Measurements from ENCODE around the gene FEN1.

Gene FEN1

DNA sequence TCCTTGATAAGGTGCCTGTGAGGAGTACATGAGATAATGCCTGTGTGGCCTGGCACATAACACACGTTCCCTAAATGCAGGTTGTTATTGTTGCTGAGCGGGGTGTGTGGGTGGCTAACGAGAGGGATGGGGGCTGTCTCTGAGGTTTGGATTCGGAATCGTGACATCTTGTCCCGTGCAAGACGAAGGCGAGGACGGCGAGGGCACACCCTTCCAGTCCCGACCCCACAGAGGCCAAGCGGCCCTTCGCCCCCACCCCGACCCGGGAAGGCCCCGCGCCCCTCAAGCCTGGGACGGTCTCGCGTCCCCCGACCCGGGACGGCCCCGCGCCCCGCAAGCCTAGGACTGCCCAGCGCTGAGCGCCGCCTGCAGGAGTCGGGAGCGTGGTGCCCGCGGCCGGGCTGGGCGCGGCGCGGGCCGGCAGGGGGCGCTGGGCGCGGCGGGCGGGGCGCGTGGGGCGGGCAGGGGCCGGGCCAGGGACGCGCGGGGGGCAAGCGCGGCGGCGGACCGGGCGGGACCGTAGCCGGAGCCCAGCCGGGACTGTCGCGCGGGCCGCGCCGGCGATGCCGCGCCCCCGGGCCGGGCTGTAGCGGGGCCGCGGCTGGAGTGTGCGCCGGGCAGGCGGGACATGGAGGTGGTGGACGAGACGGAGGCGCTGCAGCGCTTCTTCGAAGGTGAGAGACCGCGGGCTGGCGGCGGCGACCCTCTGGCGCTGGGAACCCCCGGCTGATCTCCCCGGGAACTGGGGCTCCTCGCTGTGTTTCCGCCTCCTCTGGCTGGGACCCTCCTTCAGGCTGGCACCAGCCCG, 40.4 kb upstream of the FEN1 start, which contains the start of gene MYRF:
Gene MYRF, plus strand, starts transcription at position 520 of the 808 bp plus-strand sequence. Its CDS starts 109 bp downstream, at position 629.
- DNase-seq (peak; percentile 48 to 63 (median 55)), ATAC-seq (replicated peaks) (peak; percentile 82)
- peak within 1 kb of the TSS in 1 of 2 donors; percentile 61 for H3K27ac Mint-ChIP-seq
- H3K36me3 Mint-ChIP-seq (ENCODE audit: insufficient read depth), result no peaks in the 10 kb centered on the region
- peaks cover 28 to 42% of the 10 kb centered on the region in 2 donors for H3K27me3 Mint-ChIP-seq
- peak within 1 kb of the TSS; percentile 78 for H3K4me3 Mint-ChIP-seq
- no peaks in the 10 kb centered on the region for H3K9me3 Mint-ChIP-seq
- H3K4me1 Mint-ChIP-seq (ENCODE audit: low read depth in 2 of 2), result peaks cover 21 to 32% of the 10 kb centered on the region in 2 donors

DNA sequence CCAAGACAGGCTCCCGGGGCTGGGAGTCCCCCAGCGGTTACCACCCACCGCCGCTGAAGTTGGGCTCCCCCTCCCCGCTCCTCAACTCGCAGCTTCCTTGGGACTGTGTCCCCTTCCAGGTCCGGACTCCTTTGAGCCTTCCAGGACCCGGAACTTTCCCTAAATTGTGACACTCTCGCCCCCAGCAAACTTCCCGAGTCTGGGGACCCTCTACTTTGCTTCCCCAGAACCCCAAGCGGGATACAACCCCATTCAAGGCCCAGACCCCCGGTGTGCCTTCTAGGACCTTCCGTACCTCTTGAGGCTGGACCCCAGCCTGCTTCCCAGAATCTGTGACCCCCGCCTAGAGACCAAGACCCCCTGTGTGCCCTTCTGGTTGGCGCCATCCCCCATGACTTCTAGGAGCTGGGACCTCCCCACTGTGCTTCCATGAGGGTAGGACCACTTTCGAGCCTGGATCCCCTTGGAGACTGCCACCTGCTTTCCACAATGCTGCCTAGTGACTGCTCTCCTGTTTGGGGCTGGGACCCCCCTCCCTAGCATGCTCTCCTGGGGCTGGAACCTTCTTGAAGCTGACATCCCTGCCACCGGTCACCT, 39.7 kb upstream of the FEN1 start:
- Mint-ChIP-seq H3K4me3 (peak overlapping the region; percentile 78), H3K27me3 (peaks cover 28 to 42% of the 10 kb centered on the region in 2 donors), H3K27ac (peak overlapping the region in 1 of 2 donors; percentile 61), H3K4me1 (ENCODE audit: low read depth in 2 of 2) (peaks cover 21 to 32% of the 10 kb centered on the region in 2 donors), H3K36me3 (ENCODE audit: insufficient read depth) (no peaks in the 10 kb centered on the region), H3K9me3 (no peaks in the 10 kb centered on the region)
- peak in 1 of 3 experiments; percentile 8 for DNase-seq
- ATAC-seq (replicated peaks), result no peak

DNA sequence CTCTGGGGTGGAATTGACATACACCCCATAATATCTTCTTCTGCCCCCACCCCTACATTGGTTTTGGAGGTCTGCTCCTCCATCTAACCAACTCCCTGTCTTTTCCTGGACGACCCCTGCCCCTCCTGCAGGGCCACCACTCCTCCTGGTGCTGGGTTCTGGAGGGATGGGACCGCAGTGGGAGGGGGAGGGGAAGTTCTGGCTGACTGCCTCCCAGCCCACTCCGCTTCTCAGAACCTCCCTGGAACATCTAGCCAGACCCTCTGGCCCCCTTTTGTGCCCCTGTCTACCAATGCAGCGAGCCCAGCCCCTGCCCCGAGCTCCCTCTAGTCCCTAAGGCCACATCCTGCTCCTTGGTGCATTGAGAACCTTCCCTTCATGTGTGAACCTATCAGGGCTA, 39.0 kb upstream of the FEN1 start:
- peak overlapping the region; percentile 78 for H3K4me3 Mint-ChIP-seq
- no peaks in the 10 kb centered on the region for H3K36me3 Mint-ChIP-seq (ENCODE audit: insufficient read depth)
- DNase-seq (no peak), ATAC-seq (replicated peaks) (no peak)
- H3K9me3 Mint-ChIP-seq, result no peaks in the 10 kb centered on the region
- peak overlapping the region in 1 of 2 donors; percentile 61 for H3K27ac Mint-ChIP-seq
- H3K27me3 Mint-ChIP-seq, result peaks cover 28 to 40% of the 10 kb centered on the region in 2 donors
- H3K4me1 Mint-ChIP-seq (ENCODE audit: low read depth in 2 of 2), result peaks cover 21 to 33% of the 10 kb centered on the region in 2 donors

DNA sequence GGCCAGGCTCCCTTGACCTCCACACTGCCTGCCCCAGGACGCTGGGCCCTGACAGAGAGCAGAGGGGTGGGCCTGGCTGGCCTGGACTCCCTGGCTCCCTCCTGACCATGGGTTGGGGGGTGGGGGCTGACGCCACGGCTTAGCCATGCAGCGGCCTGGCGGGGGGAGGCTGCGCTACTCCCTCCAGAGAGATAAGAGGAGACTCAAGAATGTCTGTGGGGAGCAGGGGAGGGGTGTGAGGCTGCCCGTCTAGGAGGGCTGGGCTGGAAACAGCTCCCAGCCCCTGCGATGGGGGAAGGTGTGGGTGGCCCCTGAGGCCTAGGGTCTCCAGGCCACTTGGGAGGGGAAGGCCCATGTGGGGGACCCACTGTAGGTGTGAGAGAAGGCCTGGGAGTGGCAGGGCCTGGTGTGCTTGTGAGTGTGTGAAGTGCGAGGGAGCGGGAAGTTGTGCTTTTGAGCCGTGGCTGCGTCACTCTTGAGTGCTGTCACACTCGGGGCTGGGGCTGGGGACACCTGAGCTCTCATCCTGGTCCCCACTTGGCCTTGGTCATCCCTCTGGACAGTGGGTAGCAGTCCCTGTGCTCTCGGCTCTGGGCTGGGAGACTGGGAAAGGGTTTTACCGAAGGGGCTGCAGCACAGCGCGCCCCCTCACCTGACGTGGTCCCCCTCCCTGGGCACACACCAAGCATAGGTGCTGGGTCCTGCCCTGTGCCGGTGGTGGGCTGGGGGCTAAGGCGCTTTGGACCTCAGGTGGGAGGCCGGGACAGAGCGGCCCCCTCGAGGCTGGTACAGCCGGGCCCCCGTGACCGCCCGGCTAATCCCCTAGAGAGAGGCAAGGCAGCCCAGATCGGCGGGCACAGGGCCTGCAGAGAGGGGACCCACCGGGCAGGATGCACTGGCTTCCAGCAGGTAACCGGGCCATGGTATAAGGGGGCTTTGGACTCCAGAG, 37.9 kb upstream of the FEN1 start:
- no peak for ATAC-seq (replicated peaks)

DNA sequence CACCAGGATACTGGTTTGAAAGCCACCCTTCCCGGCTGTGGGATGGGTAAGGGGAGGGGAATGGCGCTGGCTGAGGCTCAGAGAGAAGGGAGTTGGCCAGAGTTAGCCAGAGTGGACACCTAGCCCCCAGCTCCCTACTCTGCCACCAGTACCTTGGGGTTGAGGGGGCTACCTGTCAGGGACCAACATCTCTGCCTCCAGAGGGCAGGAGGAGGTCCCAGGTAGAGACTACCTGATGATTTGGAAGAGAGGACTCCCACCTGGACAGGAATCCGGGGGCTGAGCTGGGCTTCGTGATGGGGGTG, 36.6 kb upstream of the FEN1 start:
- H3K36me3 Mint-ChIP-seq (ENCODE audit: insufficient read depth), result no peaks in the 10 kb centered on the region
- H3K4me1 Mint-ChIP-seq (ENCODE audit: low read depth in 2 of 2), result peaks cover 21 to 33% of the 10 kb centered on the region in 2 donors

More for the DNA sequence above, 37.9 kb upstream of the FEN1 start:
- Mint-ChIP-seq H3K4me1 (ENCODE audit: low read depth in 2 of 2) (peaks cover 21 to 36% of the 10 kb centered on the region in 2 donors), H3K36me3 (ENCODE audit: insufficient read depth) (no peaks in the 10 kb centered on the region), H3K27ac (peak overlapping the region in 1 of 2 donors; percentile 61), H3K27me3 (peaks cover 22 to 30% of the 10 kb centered on the region in 2 donors), H3K9me3 (no peaks in the 10 kb centered on the region), H3K4me3 (peak overlapping the region; percentile 4 to 78)
- no peak for DNase-seq

DNA sequence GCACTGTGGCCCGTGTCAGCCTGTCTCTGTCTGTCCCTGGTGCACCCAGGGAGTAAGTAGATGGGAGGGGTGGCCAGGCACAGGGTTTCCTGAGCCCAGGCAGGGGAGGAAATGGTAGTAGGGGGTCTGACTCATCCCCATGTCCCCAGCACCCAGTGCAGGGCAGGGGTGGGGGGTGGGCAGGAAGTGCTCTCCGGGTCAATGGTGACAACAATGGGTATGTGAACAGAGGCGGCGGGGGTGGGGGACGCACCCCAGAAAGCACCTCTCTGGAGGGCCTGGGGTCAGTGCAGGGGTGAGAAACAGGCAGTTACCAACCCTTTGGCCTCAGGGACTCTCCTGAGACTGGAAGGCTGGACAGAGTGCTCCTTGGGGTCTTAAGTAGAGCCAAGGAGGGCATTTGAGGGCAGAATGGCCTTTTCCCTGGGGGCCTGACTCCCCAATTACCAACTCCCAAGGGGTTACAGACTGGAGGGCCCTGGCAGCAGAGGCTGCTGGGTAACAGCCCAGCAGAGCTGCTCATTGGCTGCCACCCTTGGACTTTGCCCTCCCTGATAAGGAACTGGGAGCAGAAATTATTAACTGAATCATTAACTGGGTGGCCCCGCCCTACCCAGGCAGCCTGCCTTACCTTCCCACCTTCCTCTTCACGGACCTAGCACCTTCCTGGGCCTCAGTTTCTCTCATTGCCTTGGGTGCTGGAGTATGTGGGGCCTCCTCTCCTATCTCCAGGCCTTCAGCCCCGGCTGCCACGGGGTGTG, 36.1 kb upstream of the FEN1 start:
- H3K4me1 Mint-ChIP-seq (ENCODE audit: low read depth in 2 of 2), result peaks cover 21 to 33% of the 10 kb centered on the region in 2 donors
- no peaks in the 10 kb centered on the region for H3K36me3 Mint-ChIP-seq (ENCODE audit: insufficient read depth)
- no peaks in the 10 kb centered on the region for H3K9me3 Mint-ChIP-seq
- peaks cover 15 to 20% of the 10 kb centered on the region in 2 donors for H3K27me3 Mint-ChIP-seq
- H3K4me3 Mint-ChIP-seq, result peak overlapping the region; percentile 43 to 54
- ATAC-seq (replicated peaks) (peak; percentile 37), DNase-seq (no peak)
- peak overlapping the region; percentile 62 to 82 for H3K27ac Mint-ChIP-seq

More for the DNA sequence above, 36.6 kb upstream of the FEN1 start:
- H3K9me3 Mint-ChIP-seq, result no peaks in the 10 kb centered on the region
- peak overlapping the region; percentile 62 to 82 for H3K27ac Mint-ChIP-seq
- H3K27me3 Mint-ChIP-seq, result peaks cover 16 to 22% of the 10 kb centered on the region in 2 donors
- peak overlapping the region; percentile 43 to 54 for H3K4me3 Mint-ChIP-seq
- no peak for DNase-seq
- ATAC-seq (replicated peaks), result no peak

DNA sequence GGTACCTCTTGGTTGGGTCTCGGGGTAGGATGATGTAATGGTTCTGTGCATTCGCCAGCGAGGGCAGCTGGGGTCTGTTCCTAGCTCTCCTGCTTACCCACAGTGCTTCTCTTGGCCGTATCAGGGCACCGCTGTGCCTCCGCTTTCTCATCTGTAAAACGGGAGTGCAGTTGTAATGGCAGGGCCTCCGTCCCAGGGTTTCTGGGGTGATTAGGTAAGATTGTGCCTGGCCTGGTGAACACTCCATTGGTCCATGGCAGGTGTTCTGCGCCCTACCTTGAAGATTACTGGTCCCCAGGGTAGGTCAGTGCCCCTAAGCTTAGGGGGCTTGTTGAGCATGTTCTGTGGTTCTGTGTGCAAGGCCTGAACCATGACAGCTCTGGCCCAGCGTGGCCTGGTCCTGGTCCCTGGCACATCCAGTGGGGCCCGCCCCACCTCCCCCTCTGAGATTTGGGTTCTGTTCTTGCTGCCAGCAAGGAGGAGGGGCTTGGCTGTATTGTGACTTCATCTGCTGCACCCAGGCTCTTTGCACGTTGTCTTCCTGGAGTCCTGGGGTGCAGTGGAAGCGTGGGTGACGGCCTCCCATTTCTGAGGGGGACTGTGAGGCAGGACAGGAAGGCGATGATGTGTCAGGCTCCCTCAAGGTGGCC, 35.4 kb upstream of the FEN1 start:
- H3K9me3 Mint-ChIP-seq, result no peaks in the 10 kb centered on the region
- H3K4me1 Mint-ChIP-seq (ENCODE audit: low read depth in 2 of 2), result peaks cover 21 to 33% of the 10 kb centered on the region in 2 donors
- DNase-seq (no peak), ATAC-seq (replicated peaks) (no peak)
- H3K27ac Mint-ChIP-seq, result peak overlapping the region; percentile 62 to 65
- H3K27me3 Mint-ChIP-seq, result peaks cover 21 to 27% of the 10 kb centered on the region in 2 donors
- no peaks in the 10 kb centered on the region for H3K36me3 Mint-ChIP-seq (ENCODE audit: insufficient read depth)
- peak overlapping the region in 1 of 2 donors; percentile 54 for H3K4me3 Mint-ChIP-seq

DNA sequence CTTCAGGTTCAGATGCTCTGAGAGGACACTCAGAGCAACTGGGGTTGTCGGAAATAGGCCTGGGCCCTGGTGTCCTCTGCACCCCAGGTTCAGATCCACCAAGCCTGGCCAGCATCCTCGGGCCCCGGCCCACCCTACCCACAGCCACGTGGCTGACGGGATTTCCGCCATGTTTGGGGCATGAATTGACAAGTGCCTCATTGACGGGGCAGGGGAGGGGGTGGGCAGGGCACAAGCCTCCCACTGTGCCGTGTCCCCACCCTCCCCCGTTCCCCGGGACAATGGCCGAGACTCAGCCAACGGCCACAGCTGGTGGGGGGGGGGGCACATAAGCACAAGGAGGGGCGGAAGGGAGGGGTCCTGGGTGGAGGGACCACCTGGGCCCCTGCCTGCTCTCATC, 31.8 kb upstream of the FEN1 start:
- Mint-ChIP-seq H3K4me1 (ENCODE audit: low read depth in 2 of 2) (peaks cover 6 to 15% of the 10 kb centered on the region in 2 donors), H3K4me3 (no peak overlapping the region), H3K9me3 (no peaks in the 10 kb centered on the region), H3K27ac (no peak overlapping the region), H3K36me3 (ENCODE audit: insufficient read depth) (peaks cover 4% of the 10 kb centered on the region), H3K27me3 (peaks cover 8 to 11% of the 10 kb centered on the region in 2 donors)
- DNase-seq (no peak), ATAC-seq (replicated peaks) (no peak)

DNA sequence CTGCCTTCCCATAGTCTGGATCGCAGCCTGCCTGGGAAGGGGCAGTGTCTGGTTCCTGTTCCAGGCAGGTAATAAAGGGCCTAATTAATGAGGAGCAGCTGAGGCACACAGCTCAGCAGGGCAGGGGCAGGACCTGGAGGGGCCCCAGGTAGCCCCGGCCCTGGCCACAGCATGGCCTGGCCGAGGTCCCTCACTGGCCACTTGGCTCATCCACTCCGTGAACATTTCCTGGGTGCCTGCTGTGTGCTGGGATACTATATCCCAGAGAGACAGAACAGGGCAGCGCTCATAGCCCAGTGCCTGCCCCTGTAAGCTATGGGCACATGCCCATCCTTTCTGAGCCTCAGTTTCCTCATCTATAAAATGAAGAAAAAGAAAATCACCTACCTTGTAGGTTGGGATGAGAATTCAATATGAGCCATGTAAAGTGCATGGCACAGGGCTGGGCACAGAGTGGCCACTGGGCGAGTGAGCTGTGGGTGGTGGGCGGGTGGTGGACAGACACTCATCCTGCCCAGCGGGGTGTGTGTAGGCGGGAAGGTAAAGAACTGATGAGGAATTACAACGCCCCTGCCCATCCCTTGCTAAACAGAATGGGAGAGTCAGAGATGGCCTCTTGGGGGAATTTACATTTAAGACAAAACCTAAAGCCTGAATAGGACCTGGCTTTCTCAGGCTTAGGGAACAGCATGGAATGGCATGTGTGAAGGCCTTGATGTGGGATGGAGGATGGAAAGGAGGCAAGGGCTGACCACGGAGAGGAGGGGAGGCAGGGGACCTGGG, 31.1 kb upstream of the FEN1 start:
- no peak for ATAC-seq (replicated peaks)
- Mint-ChIP-seq H3K4me3 (no peak overlapping the region), H3K9me3 (no peaks in the 10 kb centered on the region), H3K27ac (peak overlapping the region in 1 of 2 donors; percentile 35), H3K4me1 (ENCODE audit: low read depth in 2 of 2) (peaks cover under 1 to 8% of the 10 kb centered on the region in 2 donors), H3K27me3 (peaks cover 8 to 11% of the 10 kb centered on the region in 2 donors), H3K36me3 (ENCODE audit: insufficient read depth) (peaks cover 4% of the 10 kb centered on the region)
- no peak for DNase-seq

DNA sequence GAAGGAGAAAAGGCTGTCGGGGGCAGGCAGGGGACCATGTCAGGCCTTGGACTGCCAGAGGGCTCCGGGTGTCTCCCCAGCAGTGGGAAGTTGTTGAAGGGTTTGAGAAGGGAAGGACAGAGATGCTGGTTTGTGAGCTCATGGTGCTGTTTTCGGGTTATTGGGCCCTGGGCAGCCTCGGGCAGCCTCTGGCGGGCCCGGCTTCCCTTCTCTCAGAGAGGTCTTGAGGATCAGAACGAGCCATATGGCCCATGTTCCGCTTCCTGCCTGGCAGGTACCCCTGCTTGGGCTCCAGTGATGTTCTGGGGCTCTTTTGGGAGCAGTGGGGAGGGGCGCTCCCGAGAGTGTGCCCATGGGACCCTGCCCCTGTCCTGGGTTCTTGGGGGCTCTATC, 30.5 kb upstream of the FEN1 start:
- peak overlapping the region in 1 of 2 donors; percentile 35 for H3K27ac Mint-ChIP-seq
- H3K27me3 Mint-ChIP-seq, result peaks cover 8 to 11% of the 10 kb centered on the region in 2 donors
- no peak overlapping the region for H3K4me3 Mint-ChIP-seq
- DNase-seq (no peak), ATAC-seq (replicated peaks) (no peak)
- H3K36me3 Mint-ChIP-seq (ENCODE audit: insufficient read depth), result peaks cover 4% of the 10 kb centered on the region
- H3K9me3 Mint-ChIP-seq, result no peaks in the 10 kb centered on the region
- H3K4me1 Mint-ChIP-seq (ENCODE audit: low read depth in 2 of 2), result peaks cover 0 to 4% of the 10 kb centered on the region in 2 donors

DNA sequence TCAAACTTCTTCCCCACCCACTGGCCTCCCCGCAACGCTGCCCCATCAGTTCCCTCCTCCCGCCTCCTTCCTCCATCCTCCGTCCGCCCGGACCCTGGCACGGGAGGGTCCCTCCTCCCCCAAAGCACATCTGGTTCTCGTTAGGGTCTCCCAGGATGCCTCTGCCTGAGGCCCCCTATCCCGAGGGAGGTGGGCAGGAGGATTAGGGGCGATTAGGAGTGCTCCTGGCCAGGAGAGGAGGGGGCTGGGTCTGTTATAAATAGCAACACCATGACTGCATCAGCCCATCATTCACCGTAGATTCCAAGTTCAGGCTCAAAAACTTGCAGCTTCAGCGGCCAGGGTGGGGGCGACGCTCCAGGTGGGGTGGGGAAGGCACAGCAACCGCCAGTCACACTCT, 29.9 kb upstream of the FEN1 start:
- H3K4me1 Mint-ChIP-seq (ENCODE audit: low read depth in 2 of 2), result peaks cover 0 to 4% of the 10 kb centered on the region in 2 donors
- H3K27ac Mint-ChIP-seq, result no peak overlapping the region
- no peak for ATAC-seq (replicated peaks)
- H3K9me3 Mint-ChIP-seq, result no peaks in the 10 kb centered on the region
- peaks cover 8 to 11% of the 10 kb centered on the region in 2 donors for H3K27me3 Mint-ChIP-seq
- peaks cover 4% of the 10 kb centered on the region for H3K36me3 Mint-ChIP-seq (ENCODE audit: insufficient read depth)
- DNase-seq, result no peak
- H3K4me3 Mint-ChIP-seq, result no peak overlapping the region
